CD4-positive, alpha-beta T cell treated with Interleukin-10 for 1 hour (primary cell): ENCODE results near the gene PNLIPRP1.

Experiments
- DNase-seq: peaks from one replicate; pipeline ENCODE4 v3.0.0-alpha.2; 2020

PNLIPRP1 gene

GRCh38 chr10:116633216-116633600, 42.4 kb downstream of the PNLIPRP1 start:
- DNase-seq = no peak

- no peak for DNase-seq
These were observed 43.6 kb downstream of the PNLIPRP1 start for GRCh38 chr10:116634126-116634975.

GRCh38 chr10:116636385-116636784, 45.6 kb downstream of the PNLIPRP1 start:
- DNase-seq = no peak

- no peak for DNase-seq
These were observed 46.2 kb downstream of the PNLIPRP1 start for GRCh38 chr10:116636976-116637375.

- DNase-seq = no peak
These were observed 47.1 kb downstream of the PNLIPRP1 start for GRCh38 chr10:116637830-116638229.

GRCh38 chr10:116646502-116646901, 55.7 kb downstream of the PNLIPRP1 start:
- no peak for DNase-seq

- DNase-seq = no peak
These were observed 58.1 kb downstream of the PNLIPRP1 start for GRCh38 chr10:116648903-116649302.

GRCh38 chr10:116653885-116654284, 63.1 kb downstream of the PNLIPRP1 start:
- DNase-seq = no peak

- no peak for DNase-seq
These were observed 64.1 kb downstream of the PNLIPRP1 start for GRCh38 chr10:116654816-116655215.

GRCh38 chr10:116655568-116655967, 64.8 kb downstream of the PNLIPRP1 start:
- DNase-seq = no peak

GRCh38 chr10:116656044-116656443, 65.3 kb downstream of the PNLIPRP1 start:
- no peak for DNase-seq

GRCh38 chr10:116657863-116658551, 67.2 kb downstream of the PNLIPRP1 start:
- no peak for DNase-seq
